Heart left ventricle (tissue), 13 donors: ENCODE measurements around the gene ATP2C1.

Experiments
- POLR2A ChIP-seq, 2 donors: fragments of 450-650 bp; IDR thresholded peaks; one replicate each; pipeline ENCODE4 v1.6.1; 2017; ENCODE audit warnings: antibody characterized with exemption in 2 of 2, mild to moderate bottlenecking in 2 of 2, moderate library complexity in 2 of 2
- TF ChIP-seq, protein P1 (sequence below), 12 donors: fragments of 200-600 bp; sonication (generic) in 4 of 12; IDR thresholded peaks; one replicate each; pipeline versions ENCODE4 v1.5.0 to v1.8.0; 2018 to 2022; ENCODE audit warnings: antibody characterized with exemption in 12 of 12, mild to moderate bottlenecking in 5 of 12
- donor health status: ischemic (EF 13 %, LVEDD 7.1; RV severe dilation, severe dysfunction).
- donor health status: DM: no; HTN: yes; CAD: no.
- donor health status: DM: no; HTN: no; CAD: no.
- donor health status: ischemic (EF 25% LVEDD 6.9; RV normal size, moderate dysfunction).
- donor health status: ischemic (EF 25% LVEDD 5.7; RV mildly dilated, moderate dysfunction).
- donor health status: ischemic (EF 35%, LVEDD 5.7; RV mildly dilated, moderate dysfunction).
- donor health status: nonischemic (EF 11% LVEDD 7.7; RV severe dilation, severe dysfunction).
- donor health status: DM: yes; HTN: yes; CAD: no.
- donor health status: PGD.
- donor health status: ischemic (EF 29% LVEDD 5.4; RV normal size, mild dysfunction).
- donor health status: nonischemic (EF 23%, LVEDD 6.1; RV moderate dilation, normal function).

DNA sequence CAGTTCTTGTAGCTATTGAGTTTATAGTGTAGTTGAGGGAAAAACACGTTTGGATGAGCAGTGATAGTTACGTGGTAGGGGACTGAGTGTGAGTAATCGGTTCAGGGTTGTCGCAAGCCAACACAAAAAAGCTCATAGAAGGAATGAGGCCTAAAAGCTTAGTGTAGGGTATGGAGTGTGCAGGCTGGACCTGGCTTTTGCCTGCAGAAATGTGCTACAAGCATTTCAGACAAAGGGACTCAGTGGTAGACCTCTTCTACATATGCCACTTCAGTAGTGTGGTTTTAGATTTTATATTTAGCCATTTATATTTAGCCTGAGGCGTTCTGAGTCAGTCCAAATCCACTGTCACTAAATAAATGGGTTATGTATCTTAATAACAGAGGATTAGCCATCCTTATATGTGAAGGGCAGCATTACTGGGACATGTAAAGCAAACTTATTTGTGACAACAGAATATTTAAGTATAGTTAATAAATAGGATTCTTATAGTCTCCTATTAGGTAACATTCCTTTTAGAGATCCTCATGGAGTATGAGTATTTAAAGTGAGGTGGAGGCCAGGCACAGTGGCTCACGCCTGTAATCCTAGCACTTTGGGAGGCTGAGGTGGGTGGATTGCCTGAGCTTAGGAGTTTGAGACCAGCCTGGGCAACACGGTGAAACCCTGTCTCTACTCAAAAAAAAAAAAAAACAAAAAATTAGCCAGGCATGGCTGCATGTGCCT is 21.8 kb downstream of the ATP2C1 start:
- TF ChIP-seq, protein P1, sequence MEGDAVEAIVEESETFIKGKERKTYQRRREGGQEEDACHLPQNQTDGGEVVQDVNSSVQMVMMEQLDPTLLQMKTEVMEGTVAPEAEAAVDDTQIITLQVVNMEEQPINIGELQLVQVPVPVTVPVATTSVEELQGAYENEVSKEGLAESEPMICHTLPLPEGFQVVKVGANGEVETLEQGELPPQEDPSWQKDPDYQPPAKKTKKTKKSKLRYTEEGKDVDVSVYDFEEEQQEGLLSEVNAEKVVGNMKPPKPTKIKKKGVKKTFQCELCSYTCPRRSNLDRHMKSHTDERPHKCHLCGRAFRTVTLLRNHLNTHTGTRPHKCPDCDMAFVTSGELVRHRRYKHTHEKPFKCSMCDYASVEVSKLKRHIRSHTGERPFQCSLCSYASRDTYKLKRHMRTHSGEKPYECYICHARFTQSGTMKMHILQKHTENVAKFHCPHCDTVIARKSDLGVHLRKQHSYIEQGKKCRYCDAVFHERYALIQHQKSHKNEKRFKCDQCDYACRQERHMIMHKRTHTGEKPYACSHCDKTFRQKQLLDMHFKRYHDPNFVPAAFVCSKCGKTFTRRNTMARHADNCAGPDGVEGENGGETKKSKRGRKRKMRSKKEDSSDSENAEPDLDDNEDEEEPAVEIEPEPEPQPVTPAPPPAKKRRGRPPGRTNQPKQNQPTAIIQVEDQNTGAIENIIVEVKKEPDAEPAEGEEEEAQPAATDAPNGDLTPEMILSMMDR (IDR thresholded peaks at IDR 0.05), result no peak
- TF ChIP-seq POLR2A (IDR thresholded peaks at IDR 0.05), result no peak
